ENCODE measurements around the gene PCSK1.

DNA sequence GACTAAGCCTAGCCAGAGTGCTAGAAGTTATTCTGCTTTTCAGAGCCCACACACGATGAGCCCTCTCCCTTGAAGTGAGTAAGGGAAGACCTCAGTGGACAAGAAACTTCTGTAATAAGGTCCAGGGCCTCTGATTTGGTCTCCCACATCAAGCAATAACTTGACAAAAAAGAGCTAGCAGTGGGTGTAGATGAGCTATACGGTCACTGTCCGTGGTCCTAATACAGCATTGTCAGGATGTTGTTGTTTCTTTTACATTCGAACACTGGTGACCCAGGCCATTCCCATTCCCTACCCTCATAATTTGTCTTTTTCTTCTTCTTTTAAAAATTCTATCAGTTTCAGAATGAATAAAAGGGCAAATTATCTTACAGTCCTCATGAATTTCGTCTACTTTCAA lies 5.2 kb downstream of the PCSK1 start:
- no peak for TF ChIP-seq EZH2 (IDR thresholded peaks at IDR 0.05; ENCODE audit: insufficient read depth, poor library complexity, severe bottlenecking)
- TF ChIP-seq EZH2phosphoT487 (IDR thresholded peaks at IDR 0.05; ENCODE audit: insufficient read depth, low read depth), result no peak

All from GM23248 (cell line).